ENCODE data around the gene ECI1.

Gene ECI1

DNA sequence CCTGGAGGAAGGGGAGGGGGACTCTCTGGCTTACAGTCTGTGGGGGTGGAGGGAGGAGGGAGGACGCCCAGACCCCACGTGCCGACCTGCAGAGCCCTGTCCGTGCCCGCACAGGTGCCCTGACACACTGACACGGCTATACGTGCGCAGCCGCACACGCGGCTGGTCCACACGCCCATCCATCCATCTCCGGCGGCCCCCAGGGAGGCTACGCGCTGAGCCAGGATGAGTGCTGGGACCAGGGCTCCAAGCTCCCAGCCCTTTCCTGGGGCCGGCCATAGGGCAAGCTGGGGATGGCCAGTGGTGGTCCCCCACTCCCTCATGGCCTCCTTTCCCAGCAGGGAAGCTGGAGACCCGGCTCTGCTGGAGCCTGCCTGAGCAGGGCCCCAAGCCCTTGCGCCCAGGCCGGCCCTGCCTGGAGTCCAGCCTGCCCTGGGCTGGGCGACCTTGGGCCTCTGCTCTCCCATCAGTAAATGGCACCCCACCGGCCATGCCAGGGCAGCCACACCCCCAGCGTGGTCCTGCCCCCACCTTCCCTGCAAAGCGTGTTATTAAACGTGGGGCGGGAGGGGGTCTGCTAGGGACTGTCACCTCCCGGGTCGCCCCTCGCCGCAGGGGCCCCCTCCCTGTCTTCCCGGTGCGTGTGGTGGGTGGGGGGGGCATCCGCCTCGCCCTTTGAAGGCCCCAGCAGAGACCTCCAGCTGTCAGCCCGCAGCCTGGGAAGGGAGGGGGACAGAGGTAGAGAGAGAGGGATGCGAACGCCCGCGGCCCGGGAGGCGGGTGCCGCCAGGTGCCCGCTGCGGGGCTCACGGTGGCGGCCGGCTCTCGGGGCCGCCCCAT, 55.8 kb downstream of the ECI1 start:
- no peak for DNase-seq (ENCODE audit: low spot score)

DNA sequence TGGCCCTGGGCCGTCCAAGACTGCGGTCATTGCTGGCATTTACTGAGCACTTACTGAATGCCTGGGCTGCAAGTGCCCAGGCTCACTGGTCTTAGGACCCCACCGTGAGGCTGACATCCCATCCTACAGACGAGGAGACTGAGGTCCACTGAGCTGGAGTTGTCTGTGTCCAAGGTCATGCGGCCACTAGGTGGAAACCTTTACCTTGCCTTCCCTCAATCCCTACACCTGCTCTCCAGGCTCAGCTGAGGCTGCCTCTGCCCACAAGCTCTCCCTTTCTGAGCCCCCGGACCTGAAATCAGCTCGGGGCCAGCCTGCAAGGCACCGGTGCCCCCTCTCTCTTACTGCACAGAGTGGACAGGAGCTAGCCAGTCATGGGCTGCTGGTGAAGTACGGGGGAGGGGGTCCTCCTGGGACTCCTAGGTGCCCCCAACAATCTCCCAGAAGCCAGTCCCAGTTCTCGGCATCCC, 56.5 kb downstream of the ECI1 start:
- peak; percentile 58 for DNase-seq (ENCODE audit: low spot score)

DNA sequence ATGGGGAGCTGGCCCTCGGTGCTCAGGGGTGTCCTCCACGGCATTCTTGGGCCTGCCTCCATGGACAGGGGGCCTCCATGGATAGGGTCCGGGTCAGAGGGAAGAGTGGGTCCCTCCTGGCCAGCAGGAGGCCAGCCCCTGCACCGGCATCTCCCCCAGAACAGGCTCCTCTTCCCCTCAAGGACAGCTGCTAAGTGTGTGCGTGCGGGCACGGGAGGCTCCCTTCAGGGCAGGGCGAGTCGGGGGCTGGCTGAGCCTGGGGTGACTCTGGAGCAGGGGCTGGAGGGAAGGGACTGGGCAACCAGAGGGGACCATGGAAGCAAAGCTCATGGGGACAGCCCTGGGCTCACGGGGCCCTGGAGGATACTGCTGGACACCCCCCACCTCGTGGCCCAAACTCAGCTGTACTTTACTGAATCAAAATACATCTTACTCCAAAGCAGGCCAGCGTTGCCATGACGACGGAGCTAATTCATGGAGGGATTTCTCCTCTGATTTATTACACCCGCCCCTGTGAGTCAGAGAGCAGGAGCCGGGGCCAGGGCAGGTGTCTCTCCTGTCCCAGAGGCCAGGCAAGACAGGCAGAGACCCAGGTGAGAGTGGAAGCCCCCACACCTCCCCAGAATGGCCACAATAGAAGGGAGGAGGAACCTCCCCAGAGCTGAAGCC, 57.1 kb downstream of the ECI1 start:
- no peak for DNase-seq (ENCODE audit: low spot score)

DNA sequence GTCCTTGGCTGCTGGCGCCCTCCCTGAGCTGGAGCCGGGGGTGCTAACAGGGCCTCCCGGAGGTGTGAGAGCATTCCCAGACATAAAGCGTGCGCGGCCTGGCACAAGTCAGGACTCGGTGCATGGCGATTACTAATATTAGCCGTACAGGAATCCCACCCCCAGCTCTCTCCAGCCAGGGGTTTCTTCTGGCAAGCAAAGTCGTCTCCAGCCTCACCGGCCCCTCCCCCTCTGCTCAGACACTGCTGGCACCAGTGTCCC, 60.0 kb downstream of the ECI1 start:
- no peak for DNase-seq (ENCODE audit: low spot score)

DNA sequence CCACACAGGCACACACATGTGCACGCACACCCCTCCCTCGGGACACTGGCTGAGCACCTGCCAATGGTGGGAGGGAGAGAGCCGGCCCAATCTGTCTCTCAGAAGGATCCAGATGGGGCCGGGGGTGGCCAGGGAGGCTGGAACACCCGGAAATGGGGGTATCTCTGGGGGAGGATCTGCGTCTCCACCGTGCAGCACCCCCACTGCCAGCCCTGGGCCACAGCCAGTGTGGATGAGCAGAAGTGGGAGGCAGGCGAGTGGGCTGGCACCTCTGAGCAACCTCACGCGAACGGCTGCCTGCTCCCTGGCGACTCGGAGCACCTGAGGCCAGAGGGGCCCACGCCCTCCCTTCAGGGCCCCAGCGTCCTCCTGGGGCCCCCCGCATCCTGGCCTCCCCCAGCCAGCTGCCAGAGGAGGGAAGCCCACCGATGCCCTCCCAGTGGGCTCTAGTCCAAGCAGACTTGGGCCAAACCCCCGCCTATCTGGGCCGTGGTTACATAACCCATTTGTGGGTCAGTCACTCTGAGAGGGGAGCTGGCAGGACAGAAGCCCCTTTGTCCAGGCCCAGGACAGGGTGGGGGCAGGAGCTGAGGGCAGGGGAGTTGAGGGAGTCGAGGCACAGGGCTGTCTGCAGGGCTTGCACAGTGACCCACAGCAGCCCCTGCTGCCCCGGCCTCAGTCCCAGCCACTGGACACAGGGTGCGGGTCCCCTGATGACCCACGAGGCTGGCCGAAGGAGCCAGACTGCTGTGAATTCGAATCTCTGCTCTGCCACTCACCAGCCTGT, 60.5 kb downstream of the ECI1 start:
- DNase-seq (ENCODE audit: low spot score): no peak

DNA sequence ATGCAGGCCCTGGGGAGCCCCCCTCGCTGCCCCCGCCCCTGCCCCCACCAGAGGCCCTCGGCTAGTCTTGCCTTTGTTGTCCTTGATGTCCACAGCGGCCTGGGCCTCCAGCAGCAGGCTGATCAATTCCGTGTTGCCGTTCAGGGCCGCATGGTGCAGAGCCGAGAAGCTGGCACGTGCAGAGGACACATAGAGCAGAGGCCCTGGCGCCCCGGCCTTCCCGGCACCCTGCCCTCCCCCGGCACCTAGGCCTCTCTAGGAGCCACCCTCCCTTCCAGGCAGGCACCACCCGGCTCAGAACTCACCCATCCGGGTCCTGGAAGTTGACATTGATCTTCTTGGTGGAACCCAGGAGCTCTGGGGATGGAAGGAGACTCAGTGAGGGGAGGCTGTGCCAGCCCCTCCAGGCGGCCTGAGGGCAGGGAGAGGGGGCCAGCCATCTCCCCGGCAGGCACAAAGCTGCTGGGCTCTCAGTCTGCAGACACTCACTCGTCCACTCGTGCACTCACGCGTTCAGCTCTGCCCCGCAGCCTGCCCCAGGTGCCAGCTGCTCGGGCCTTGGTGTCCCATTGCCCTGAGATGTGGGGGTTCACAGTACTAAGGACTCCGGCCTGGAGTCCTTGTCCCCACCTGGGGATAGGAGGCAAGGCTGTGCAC, 61.3 kb downstream of the ECI1 start:
- no peak for DNase-seq (ENCODE audit: low spot score)

All from CD4-positive, alpha-beta T cell treated with Interleukin-2 at 100 ng/mL for 4 hours (primary cell).